ENCODE data around the gene ACTMAP.
"Not testable (repeated sequence)": the region's sequence is repeated elsewhere in the genome, so short reads cannot be mapped to it uniquely, and the experiment has no call there.

Gene ACTMAP

DNA sequence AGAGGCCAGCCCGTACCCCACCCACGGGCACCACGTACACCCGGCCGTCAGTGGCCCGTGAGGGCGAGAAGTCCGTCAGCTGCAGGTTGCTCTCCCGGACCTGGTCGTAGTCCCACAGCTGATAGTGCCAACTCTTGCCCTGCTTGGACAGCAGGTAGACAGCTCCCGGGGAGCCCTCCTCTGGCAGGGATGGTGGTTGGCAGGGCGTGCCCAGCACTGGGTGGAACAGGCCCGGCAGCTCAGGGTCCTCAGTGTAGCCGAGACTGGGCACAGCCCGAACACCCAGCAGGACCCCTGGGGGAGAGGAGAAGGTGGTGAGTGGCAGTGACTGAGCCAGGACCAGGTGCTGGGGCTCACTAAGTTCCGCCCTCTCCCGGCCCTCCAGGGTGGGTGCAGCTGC, 7.8 kb downstream of the ACTMAP start:
- no peak for DNase-seq

DNA sequence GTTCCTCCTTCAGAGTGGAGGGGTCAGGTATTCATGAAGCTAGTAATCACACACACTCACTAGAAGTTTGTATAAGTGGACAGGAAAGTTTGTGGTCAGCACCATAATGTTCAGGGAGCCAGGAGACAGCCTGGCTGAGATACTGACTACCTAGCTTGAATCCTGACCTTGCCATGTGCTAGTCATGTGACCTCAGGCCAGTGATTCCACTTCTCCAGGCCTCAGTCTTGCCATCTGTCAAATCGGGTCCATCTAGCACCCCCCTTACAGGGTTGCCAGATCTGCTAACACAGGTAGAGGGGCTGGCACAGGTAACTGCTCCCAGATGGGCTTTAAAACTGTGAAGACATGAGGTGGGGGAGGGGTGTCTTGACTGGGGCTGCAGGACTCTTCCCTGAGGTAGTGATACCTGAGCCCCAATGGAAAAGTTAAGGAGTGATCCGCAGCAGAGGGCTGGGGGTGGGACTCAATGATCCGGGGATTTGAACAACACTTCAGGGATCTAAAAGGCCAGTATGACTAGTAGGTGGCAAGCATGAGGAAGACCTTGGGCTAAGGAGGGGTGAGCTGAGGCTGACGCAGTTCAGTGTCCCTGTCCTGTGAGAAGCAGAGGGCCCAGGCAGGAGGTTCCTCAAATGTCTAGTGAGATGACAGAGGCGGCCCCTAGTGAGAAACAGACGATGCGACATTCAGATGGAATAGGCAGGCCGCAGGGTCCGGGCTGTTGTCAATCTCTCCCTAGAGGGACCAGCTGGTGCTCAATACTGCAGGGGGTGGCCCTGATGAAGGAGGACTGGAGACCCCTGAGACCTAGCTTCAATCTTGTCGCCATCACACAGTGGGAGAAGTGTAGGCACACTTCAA, 8.5 kb downstream of the ACTMAP start:
- no peak for DNase-seq

DNA sequence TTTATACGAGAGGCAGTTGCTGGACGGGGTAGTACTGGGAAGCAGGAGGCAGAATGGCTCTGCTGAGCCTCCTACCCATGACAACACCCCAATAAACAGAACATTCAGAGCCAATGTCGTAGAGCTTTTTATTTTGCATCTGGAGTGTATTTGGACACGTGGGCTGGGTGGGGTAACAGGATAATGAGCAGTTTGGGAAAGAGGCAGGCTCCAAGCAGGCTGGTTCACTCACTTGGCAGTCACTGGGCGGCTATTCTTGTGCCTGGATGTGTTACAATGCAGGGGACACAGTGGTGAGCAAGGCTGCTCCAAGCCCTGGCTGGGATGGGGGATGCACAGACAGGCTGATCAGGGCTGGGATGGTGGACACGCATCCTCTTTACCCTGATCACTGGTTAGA, 9.5 kb downstream of the ACTMAP start:
- no peak for DNase-seq

DNA sequence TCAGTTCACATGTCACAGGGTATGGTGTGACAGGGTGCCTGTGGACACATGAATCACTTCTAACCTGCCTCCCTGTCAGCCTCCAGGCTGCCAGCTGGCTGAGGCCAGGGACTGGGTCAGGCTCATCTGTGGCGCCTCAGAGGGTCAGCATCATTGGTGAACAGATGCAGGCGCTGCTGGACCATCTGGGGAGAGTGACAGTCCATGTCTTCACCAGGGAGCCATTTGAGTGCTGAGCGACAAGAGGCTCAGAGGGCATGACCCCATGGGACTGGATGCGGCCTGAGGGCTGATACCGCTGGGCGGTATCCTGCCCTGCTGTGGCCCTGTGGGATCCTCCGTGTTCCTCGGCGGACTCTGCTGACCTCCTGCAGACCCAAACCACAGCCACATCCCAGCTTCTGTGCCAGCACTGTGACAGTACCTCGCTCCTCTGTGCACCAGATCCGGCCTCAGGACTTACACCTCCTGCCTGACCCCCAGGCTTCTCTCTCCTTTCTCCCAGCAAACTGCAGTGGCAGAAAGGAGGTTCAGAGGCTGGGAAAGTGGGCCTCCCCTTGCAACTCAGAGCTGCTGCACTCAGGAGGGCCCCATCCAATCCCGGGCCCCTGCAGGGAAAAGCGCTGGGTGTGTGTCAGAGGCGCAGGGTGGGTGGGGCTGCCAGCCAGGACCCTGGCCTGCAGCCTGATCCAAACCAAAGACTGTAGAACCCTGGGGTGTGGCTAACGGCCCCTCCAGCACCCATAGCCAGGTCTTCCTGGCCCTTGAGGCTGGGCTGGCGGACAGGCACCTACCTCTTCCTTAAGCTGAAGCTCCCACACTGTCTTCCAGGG, 10.2 kb downstream of the ACTMAP start:
- no peak for DNase-seq

DNA sequence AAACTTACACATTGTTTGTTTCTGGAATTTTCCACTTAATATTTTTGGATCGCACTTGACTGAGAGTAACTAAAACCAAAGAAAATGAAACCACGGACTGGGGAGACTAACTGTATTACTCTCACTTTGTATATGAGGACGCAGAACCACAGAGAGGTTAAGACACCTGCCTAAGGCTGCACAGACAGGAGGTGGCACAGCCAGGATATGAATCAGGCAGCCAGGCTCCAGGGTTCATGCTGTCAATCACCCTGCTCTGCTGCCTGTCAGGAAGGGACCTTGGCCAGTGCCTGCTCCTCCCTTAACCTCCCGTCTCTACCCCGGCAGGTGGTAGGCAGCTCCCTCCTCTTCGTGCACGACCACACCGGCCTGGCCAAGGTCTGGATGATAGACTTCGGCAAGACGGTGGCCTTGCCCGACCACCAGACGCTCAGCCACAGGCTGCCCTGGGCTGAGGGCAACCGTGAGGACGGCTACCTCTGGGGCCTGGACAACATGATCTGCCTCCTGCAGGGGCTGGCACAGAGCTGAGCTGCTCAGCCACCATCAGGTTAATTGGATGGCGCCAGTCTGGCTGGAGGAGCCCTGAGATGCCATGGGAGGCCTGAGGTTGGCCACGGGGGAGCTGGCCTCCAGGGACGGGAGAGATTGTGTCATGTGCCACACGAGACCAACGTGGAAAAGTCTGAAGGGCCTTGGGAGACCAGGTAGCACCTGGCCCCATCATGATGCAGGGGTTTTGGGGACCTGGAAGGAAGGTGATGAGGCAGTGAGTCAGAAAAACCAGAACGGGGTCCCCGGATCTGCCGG, 11.0 kb downstream of the ACTMAP start:
- no peak for DNase-seq

DNA sequence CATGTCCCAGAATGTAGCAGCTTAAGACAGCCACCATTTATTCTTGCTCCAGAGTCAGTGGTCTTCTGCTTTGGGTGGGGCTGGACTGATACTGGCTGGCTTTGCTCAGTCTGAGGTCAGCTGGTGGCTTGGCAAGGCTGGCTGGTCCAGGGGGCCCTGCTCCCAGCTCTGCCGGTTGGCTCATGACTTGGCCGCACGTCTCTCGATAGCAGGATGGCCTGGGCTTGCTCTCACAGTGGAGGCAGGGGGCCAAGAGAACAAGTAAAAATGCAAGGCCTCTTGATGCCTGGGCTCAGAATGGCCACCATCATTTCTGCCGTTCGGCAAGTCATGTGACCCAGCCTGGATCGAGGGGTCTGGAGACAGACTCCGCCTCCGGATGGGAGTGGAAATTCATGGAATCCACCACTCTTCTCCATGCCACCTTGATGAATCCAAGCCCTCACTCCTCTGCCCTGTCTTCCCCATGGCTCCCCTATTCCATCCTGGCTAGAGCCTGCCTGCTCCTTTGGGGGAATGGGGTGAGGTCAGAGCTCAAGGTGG, 13.1 kb downstream of the ACTMAP start:
- DNase-seq: no peak

DNA sequence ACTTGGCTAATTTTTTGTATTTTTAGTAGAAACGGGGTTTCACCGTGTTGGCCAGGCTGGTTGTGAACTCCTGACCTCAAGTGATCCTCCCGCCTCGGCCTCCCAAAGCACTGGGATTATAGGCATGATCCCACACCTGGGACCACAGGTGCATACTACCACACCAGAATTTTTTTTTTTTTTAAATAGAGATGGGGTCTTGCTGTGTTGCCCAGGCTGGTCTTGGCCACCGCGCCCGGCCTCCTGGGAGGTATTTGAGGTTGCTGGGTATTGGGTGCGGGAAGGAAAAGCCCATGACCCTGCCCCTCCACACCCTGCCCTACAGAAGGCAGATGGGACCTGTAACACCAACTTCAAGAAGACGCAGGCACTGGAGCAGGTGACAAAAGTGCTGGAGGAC, 13.6 kb downstream of the ACTMAP start:
- no peak for DNase-seq

DNA sequence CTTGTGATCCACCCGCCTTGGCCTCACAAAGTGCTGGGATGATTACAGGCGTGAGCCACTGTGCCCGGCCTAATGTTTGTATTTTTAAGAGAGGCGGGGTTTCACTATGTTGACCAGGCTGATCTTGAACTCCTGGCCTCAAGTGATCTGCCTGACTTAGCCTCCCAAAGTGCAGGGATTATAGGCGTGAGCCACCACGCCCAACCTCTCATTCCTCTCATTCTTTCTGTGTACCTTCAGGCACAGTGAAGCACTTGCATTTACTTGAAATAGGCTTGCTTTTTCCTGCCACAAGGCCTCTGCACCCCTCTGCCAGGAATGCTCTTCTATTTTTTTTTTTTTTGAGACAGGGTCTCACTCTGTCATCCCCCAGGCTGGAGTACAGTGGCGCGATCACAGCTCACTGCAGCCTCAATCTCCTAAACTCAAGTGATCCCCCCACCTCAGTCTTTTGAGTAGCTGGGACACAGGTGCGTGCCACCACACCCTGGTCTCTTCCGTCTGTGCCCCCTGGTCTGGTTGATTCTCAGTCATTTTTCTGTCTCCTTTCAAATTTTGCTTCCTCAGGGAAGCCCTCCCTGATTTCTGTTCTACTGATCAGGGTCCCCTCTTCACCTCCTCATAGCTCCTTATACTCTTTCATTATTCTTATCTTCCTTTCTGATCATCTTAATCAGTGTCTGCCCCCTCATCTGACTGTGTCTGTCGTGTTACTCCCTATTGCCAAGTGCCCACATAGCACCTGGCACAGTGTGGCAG, 15.1 kb downstream of the ACTMAP start:
- no peak for DNase-seq

DNA sequence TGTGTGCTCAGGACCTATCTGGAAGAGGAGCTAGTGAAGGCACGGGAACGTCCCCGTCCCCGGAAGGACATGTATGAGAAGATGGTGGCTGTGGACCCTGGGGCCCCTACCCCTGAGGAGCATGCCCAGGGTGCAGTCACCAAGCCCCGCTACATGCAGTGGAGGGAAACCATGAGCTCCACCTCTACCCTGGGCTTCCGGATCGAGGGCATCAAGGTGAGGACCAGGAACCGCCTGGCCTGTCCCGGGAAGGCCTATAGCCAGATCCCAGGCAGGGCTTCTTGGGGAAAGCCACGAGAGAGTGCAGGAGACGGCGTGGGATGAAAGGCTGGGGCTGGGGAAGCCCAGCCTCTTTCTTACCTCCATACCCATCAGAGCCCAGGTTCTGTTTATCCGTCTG, 17.1 kb downstream of the ACTMAP start:
- no peak for DNase-seq

DNA sequence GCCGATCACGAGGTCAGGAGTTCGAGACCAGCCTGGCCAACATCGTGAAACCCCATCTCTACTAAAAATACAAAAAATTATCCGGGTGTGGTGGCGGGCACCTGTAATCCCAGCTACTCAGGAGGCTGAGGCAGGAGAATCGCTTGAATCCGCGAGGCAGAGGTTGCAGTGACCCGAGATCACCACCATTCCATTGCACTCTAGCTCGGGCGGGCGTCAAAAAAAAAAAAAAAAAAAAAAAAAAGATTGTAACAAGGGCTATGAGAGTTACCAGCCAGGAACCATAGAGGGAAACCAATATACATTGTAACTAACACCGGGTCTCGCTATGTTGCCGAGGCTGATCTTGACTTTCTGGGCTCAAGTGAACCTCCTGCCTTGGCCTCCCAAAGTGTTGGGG, 18.0 kb downstream of the ACTMAP start:
- not testable (repeated sequence) for DNase-seq

DNA sequence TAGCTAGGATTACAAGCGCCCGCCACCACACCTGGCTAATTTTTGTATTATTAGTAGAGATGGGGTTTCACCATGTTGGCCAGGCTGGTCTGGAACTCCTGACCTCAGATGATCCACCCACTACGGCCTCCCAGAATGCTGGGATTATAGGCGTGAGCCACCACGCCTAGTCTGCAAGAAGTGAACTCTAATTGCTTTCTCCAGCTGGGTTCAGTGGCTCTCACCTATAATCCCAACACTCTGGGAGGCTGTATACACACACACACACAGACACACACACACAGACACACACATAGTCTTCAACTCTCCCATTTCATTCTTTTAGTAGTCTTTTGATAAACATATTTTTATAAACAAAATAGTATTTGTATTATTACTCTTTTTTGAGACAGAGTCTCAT, 20.2 kb downstream of the ACTMAP start:
- DNase-seq: not testable (repeated sequence)

DNA sequence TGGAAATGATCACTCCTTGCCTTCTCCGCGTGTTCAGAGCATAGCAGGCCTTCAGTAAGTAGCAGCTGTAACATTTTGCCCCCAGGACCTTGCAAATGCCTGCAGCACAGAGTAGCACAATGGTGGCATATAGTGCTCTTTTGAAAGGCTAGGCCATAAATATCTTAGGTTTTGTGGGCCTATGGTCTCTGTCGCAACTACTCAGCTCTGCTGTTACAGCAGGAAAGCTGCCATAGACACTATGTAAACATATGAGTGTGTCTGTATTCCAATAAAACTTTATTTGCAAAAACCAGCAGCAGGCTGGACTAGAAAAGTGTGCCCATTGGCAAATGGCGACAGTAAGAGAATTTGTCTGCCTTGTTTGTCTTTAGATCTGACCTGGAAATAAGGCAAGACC, 24.0 kb downstream of the ACTMAP start:
- no peak for DNase-seq

DNA sequence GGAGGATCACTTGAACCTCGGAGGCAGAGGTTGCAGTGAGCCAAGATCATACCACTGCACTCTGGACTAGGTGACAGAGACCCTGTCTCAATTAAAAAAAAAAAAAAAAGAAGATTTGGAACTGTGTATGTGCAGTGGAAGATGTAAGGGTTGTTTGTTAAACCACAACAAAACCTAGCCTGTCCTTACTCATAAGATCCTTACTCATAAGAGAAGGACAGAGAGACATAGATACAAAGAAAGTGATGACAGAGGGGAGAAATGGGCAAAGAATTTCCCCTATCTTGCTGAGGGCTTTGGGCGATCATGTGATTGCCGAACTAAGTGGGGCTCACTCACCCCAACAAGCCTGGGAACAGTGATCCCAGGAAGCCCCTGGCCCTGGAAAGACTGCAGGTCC, 25.4 kb downstream of the ACTMAP start:
- no peak for DNase-seq

DNA sequence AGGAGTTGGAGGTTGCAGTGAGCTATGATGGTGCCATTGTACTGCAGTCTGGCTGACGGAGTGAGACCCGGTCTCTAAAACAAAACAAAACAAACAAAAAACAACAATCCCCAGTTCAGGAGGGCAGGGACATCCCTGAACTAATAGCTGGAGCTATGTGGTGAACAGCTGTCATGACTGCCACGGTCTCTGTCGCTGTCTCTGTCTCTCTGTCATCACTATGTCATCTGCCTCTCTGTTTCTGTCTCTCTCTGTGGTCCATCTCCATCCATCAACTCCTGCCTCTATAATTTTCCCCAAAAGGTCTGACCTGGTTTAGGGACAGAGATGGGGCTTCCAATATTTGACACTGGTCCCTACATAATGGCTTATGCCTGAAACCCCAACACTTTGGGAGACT, 26.0 kb downstream of the ACTMAP start:
- DNase-seq: no peak

DNA sequence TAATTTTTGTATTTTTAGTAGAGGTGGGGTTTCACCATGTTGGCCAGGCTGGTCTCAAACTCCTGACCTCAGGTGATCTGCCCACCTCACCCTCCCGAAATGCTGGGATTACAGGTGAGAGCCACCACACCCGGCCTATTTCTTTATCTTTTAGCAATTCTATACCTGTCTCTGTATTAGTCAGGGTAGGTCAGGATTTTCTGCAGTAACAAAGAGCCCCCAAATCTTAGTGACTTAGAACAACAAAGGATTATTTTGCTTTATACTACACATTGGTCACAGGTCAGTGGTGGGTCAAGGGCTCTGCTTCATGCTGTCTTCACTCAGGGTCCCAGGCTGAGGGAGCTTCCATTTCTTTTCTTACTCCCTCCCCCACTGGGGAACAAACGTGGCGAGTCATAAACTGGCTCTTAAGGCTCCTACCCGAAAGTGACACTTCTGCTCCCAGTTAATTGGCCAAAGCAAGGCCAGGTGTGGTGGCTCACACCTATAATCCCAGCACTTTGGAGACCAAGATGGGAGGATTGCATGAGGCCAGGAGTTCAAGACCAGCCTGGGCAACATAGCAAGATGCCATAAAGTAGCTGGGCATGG, 26.5 kb downstream of the ACTMAP start:
- DNase-seq: no peak

DNA sequence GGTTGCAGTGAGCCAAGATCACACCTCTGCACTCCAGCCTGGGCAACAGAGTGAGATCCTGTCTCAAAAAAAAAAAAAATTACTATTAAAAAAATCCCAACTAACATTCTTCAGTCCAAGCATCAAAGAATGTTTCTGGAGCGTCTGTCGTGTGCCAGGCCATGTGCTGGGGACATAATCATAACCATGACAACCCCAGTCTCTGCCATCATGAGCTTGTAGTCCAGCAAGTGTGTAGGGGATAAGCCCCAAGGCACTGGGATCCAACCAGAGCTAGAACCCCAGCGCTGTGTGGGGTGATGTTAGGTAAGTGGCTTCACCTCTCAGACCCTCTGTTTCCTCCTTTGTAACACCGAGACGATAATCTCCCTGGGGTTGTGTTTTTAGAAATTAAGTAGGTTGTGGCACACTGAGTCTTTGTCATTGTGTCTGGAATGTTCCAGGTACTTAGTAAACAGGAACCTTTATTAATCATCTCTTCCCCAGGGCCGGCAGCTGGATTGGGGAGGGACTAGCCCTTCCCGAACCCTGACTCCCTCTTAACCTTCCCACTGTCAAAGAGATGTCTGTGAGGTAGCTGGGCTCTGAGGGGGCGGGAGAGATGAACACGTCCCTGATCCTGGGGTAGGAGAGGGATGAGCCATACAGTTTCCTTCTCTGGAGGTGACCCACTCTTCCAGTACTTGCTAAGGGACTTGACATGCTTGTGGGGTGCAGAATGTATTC, 28.2 kb downstream of the ACTMAP start:
- no peak for DNase-seq

DNA sequence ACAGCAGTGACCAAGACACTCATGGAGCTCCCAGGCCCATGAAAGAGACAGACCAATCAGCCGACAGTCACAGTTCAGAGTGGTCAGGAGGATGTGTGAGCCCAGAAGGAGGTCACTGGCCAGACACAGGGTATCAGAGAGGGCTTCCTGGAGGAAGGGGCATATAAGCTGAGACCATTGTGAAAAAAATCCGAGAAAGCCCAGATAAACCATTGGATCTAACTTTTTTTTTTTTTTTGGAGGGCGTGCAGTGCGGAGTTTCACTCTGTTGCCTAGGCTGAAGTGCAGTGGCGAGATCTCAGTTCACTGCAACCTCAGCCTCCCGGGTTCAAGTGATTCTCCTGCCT, 29.2 kb downstream of the ACTMAP start:
- no peak for DNase-seq

DNA sequence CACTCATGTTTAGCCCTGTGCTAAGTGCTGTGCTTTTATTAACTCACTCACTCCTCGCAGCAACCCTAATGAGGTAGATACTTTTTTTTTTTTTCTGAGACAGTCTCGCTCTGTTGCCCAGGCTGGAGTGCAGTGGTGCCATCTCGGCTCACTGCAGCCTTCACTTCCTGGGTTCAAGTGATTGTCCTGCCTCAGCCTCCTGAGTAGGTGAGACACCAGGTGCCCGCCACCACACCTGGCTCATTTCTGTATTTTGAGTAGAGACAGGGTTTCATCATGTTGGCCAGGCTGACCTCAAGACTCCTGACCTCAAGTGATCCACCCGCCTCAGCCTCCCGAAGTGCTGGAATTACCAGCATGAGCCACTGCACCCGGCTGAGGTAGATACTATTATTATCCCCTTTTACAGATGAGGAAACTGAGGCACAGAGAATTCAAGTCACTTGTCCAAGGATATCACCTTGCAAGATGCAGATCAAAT, 30.8 kb downstream of the ACTMAP start:
- DNase-seq: peak; percentile 63

DNA sequence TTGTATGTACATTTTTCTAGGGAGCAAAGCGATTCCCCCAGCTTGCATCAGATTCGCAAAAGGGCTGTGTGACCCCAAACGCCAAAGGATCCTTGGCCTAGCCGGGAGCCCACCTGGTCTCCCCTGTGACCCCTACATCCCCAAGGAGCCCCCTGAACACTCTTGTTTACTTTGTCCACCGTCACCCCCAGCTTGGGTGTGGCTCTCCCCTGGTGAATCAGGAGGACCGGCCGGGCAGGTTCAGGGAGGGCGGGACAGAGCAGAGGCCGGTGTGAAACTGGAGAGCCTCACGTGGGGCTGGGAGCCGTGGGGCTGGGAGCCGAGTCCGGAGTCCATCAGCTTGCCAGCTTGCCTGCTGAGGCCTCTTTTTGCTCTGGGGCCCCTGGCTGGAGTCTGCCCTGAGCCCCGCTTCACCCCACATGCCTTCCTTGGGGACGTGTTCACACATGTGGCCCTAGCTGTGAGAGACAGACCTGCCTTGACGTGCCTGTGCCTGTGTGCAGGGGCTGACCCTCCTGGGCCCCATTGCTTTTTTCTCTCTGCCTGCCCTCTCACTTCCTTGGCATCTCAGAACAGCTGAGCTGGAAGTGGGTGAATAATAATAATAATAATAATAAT, 31.4 kb downstream of the ACTMAP start:
- peak; percentile 95 for DNase-seq

Data from DMS53 (cell line).